GM23338 (cell line): ENCODE data around the gene CD300C. TPM values are rescaled to one million over a fixed set of nuclear protein-coding genes. Genes with fewer than 3 reads are reported as not detected.

Experiments used
- ATAC-seq: fragments of 200-7000 bp; cut with Tn5 transposase; 3 replicates; pipeline ENCODE4 v1.9.1; 2020
- DNase-seq: peaks from one replicate; pipeline ENCODE4 v3.0.0-alpha.2; 2015; ENCODE audit warnings: low spot score
- H2AFZ ChIP-seq: fragments of 200-600 bp; sonication (generic); 2 replicates; pipeline ENCODE4 v1.8.0; 2016; ENCODE audit warnings: antibody characterized with exemption, mild to moderate bottlenecking, moderate library complexity
- H3F3A ChIP-seq: fragments of 200-600 bp; sonication (generic); replicated peaks from 2 replicates; pipeline ENCODE4 v1.8.0; 2017; ENCODE audit warnings: antibody characterized with exemption, mixed run types, low read depth
- H3K27ac ChIP-seq: fragments of 200-600 bp; sonication (generic); 2 replicates; pipeline ENCODE4 v1.6.1; 2016; ENCODE audit warnings: low read depth
- H3K27me3 ChIP-seq: fragments of 200-600 bp; sonication (generic); 2 replicates; pipeline ENCODE4 v1.8.0; 2016; ENCODE audit warnings: mild to moderate bottlenecking, mixed run types, moderate library complexity; ENCODE audit not compliant: insufficient read depth
- H3K36me3 ChIP-seq: fragments of 200-600 bp; sonication (generic); 2 replicates; pipeline ENCODE4 v1.8.0; 2016; ENCODE audit warnings: mild to moderate bottlenecking; ENCODE audit not compliant: insufficient read depth
- H3K4me1 ChIP-seq: fragments of 200-600 bp; sonication (generic); 2 replicates; pipeline ENCODE4 v1.8.0; 2016; ENCODE audit warnings: mild to moderate bottlenecking, moderate library complexity; ENCODE audit not compliant: insufficient read depth
- H3K4me2 ChIP-seq: fragments of 200-600 bp; sonication (generic); 2 replicates; pipeline ENCODE4 v1.7.1; 2017; ENCODE audit warnings: mixed run types
- H3K4me3 ChIP-seq: fragments of 200-600 bp; sonication (generic); 2 replicates; pipeline ENCODE4 v1.6.1; 2016; ENCODE audit warnings: mixed run types
- H3K79me2 ChIP-seq: fragments of 200-600 bp; sonication (generic); replicated peaks from 2 replicates; pipeline ENCODE4 v1.8.0; 2017; ENCODE audit warnings: mild to moderate bottlenecking; ENCODE audit not compliant: insufficient read depth
- H3K9me2 ChIP-seq: fragments of 200-600 bp; sonication (generic); 2 replicates; pipeline ENCODE4 v1.8.0; 2017; ENCODE audit not compliant: insufficient read depth
- H4K20me1 ChIP-seq: fragments of 200-600 bp; sonication (generic); replicated peaks from 2 replicates; pipeline ENCODE4 v1.8.0; 2017; ENCODE audit warnings: mild to moderate bottlenecking; ENCODE audit not compliant: insufficient read depth
- H3K27ac Mint-ChIP-seq: 2 replicates; pipeline ENCODE4 v1.8.0; 2020; ENCODE audit warnings: inconsistent platforms, mild to moderate bottlenecking, moderate library complexity, mixed read lengths
- H3K27me3 Mint-ChIP-seq: 3 replicates; pipeline ENCODE4 v1.8.0; 2022; ENCODE audit warnings: low read depth, mild to moderate bottlenecking, moderate library complexity, mixed read lengths, inconsistent platforms; ENCODE audit not compliant: insufficient read depth, poor library complexity
- H3K36me3 Mint-ChIP-seq: 3 replicates; pipeline ENCODE4 v1.8.0; 2021; ENCODE audit warnings: low read depth, mild to moderate bottlenecking, inconsistent platforms, moderate library complexity, mixed read lengths
- H3K4me1 Mint-ChIP-seq: 3 replicates; pipeline ENCODE4 v1.8.0; 2020; ENCODE audit warnings: mild to moderate bottlenecking, inconsistent platforms, mixed read lengths
- H3K4me3 Mint-ChIP-seq: 3 replicates; pipeline ENCODE4 v1.8.0; 2021; ENCODE audit warnings: moderate library complexity, mild to moderate bottlenecking, inconsistent platforms, mixed read lengths
- H3K9me3 Mint-ChIP-seq: 3 replicates; pipeline ENCODE4 v1.8.0; 2020; ENCODE audit warnings: moderate library complexity, mild to moderate bottlenecking, inconsistent platforms, mixed read lengths
- CREB1 ChIP-seq: fragments of 250-450 bp; sonication (Bioruptor Pico); IDR thresholded peaks from 2 replicates; pipeline ENCODE4 v1.5.0; 2020; ENCODE audit warnings: low read depth, mild to moderate bottlenecking, moderate library complexity
- CTCF ChIP-seq, 2 experiments: fragments of 200-600 bp in 1 of 2; sonication (generic) in 1 of 2; conservative IDR thresholded peaks; 2 replicates each; pipeline versions ENCODE4 v1.5.1 to v1.6.1; 2016 to 2017; ENCODE audit warnings: antibody characterized with exemption in 2 of 2, low read depth in 2 of 2, mild to moderate bottlenecking in 2 of 2, moderate library complexity in 1 of 2
- ETS1 ChIP-seq: IDR thresholded peaks from 2 replicates; pipeline ENCODE4 v1.6.1; 2016; ENCODE audit warnings: antibody characterized with exemption
- EZH2 ChIP-seq: fragments of 200-600 bp; sonication (generic); IDR thresholded peaks from one replicate; pipeline ENCODE4 v1.8.0; 2017; ENCODE audit warnings: antibody characterized with exemption, mild to moderate bottlenecking, low read depth; ENCODE audit not compliant: unreplicated experiment
- POLR2AphosphoS5 ChIP-seq: IDR thresholded peaks from 2 replicates; pipeline ENCODE4 v1.6.1; 2016; ENCODE audit warnings: antibody characterized with exemption, low read depth
- STAT1 ChIP-seq: IDR thresholded peaks from one replicate; pipeline ENCODE4 v1.6.1; 2016; ENCODE audit warnings: antibody characterized with exemption; ENCODE audit not compliant: unreplicated experiment
- ZNF462 ChIP-seq: fragments of 250-450 bp; sonication (Bioruptor Pico); IDR thresholded peaks from 2 replicates; pipeline ENCODE4 v1.5.0; 2020; ENCODE audit warnings: mild to moderate bottlenecking, moderate library complexity
- polyA plus RNA-seq: library from polyadenylated mRNA; unstranded; fragments of >200 nt; fragmentation: Nextera tagmentation; extraction: Ambion mirVana; gene quantifications from 2 replicates; pipeline ENCODE4 v1.2.1, GENCODE V29; 2016
- total RNA-seq: library from RNA; depleted of rRNA; stranded (reverse); fragments of >200 nt; shearing (Covaris generic); gene quantifications from 2 replicates; pipeline ENCODE4 v1.2.3, GENCODE V29; 2014

CD300C gene
- total and polyA plus RNA-seq, 2 experiments from 2014 or later = not detected

- TF ChIP-seq ZNF462 (no peak), POLR2AphosphoS5 (no peak), EZH2 (no peak)
Measured at GRCh38 chr17:74592087-74592990, 46.4 kb upstream of the CD300C start, which contains the start of gene CD300LD (continued).

- H2AFZ ChIP-seq = no peak overlapping the region
- H3K4me2 ChIP-seq = no peak overlapping the region
- no peaks in the 10 kb centered on the region for H3K36me3 ChIP-seq
- no peaks in the 10 kb centered on the region for H3K36me3 Mint-ChIP-seq
- no peaks in the 10 kb centered on the region for H3K9me2 ChIP-seq
- no peaks in the 10 kb centered on the region for H3K27me3 ChIP-seq
- H3K27ac ChIP-seq = no peak overlapping the region
- ATAC-seq = no peak
- no peaks in the 10 kb centered on the region for H4K20me1 ChIP-seq
- no peak overlapping the region for H3K4me3 Mint-ChIP-seq
- H3K4me3 ChIP-seq = no peak overlapping the region
- no peaks in the 10 kb centered on the region for H3K9me3 Mint-ChIP-seq
- H3K27ac Mint-ChIP-seq = no peak overlapping the region
- no peaks in the 10 kb centered on the region for H3K4me1 ChIP-seq
- H3F3A ChIP-seq = no peaks in the 10 kb centered on the region
- peaks cover 5% of the 10 kb centered on the region for H3K27me3 Mint-ChIP-seq
- no peaks in the 10 kb centered on the region for H3K79me2 ChIP-seq
- DNase-seq = no peak
- H3K4me1 Mint-ChIP-seq = no peaks in the 10 kb centered on the region
- TF ChIP-seq ETS1 (no peak), CREB1 (no peak), CTCF (conservative IDR thresholded peaks at IDR 0.05; ENCODE audit: low read depth in 2 of 2) (no peak), STAT1 (no peak), EZH2 (no peak)
Measured at GRCh38 chr17:74591503-74591902, 45.6 kb upstream of the CD300C start.
